Vagina (tissue), 2 donors: ENCODE data around the gene RIPPLY3.

Experiments used
- CTCF ChIP-seq, 3 experiments: fragments of 450-650 bp in 2 of 3; fragments of 200-600 bp in 1 of 3; sonication (generic) in 1 of 3; IDR thresholded peaks; one replicate each; pipeline ENCODE4 v1.5.1; 2017 to 2019; ENCODE audit warnings: antibody characterized with exemption in 3 of 3, mild to moderate bottlenecking in 2 of 3, moderate library complexity in 2 of 3
- POLR2A ChIP-seq, 2 donors: fragments of 450-650 bp; IDR thresholded peaks; one replicate each; pipeline ENCODE4 v1.6.1; 2017; ENCODE audit warnings: antibody characterized with exemption in 2 of 2, mild to moderate bottlenecking in 2 of 2, moderate library complexity in 2 of 2

DNA sequence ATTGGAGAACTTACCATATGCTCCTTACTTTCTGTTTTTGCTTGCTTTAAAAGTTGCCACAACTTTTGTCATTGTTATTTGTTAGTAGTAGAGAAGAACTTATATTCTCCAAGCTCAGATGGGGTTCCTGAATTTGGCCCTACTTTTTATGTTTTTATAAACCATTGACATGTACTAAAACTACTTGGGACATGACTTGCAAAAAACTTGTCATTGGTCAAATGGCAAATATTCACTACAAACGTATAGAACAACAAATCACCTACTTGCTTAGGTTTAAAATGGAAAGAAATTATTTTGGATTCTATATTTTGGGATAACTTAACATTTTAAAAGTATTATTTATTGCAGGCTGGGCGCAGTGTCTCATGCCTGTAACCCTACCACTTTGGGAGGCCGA, 33.7 kb downstream of the RIPPLY3 start:
- TF ChIP-seq CTCF (IDR thresholded peaks at IDR 0.05) (no peak), POLR2A (IDR thresholded peaks at IDR 0.05) (no peak)
